ES-I3 (cell line): ENCODE data around the gene TTC7B.
"Not testable (repeated sequence)": the region's sequence is repeated elsewhere in the genome, so short reads cannot be mapped to it uniquely, and the experiment has no call there.

Source experiments
- H3K36me3 ChIP-seq: 2 replicates; pipeline ENCODE4 v1.6.1; 2013; ENCODE audit warnings: mild to moderate bottlenecking, low read length, control low read depth, moderate library complexity; ENCODE audit not compliant: insufficient read depth
- H3K4me1 ChIP-seq: 2 replicates; pipeline ENCODE4 v1.6.1; 2013; ENCODE audit warnings: mild to moderate bottlenecking, control low read depth, low read length; ENCODE audit not compliant: insufficient read depth
- H3K9ac ChIP-seq: 2 replicates; pipeline ENCODE4 v1.6.1; 2013; ENCODE audit warnings: low read depth, mild to moderate bottlenecking, low read length, moderate library complexity
- H3K9me3 ChIP-seq: 2 replicates; pipeline ENCODE4 v1.6.1; 2013; ENCODE audit warnings: mild to moderate bottlenecking, low read length, moderate library complexity; ENCODE audit not compliant: control insufficient read depth, insufficient read depth

The TTC7B gene

DNA sequence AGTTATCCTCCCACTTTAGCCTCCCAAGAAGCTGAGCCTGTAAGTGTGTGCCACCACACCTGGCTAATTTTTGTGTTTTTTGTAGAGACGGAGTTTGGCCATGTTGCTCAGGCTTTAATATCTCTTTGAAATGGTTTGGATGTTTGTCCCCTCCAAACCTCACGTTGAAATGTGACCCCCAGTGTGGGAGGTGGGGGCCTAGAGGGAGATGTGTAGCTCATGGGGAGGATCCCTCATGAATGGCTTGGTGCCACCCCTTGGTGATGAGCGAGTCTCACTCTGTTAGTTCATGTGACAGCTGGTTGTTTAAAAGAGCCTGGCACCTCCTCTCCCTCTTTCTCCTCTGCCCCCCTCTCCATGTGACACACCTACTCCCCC is 23.6 kb upstream of the TTC7B start:
- H3K9ac ChIP-seq = no peak overlapping the region
- H3K36me3 ChIP-seq = no peaks in the 10 kb centered on the region
- peaks cover 5% of the 10 kb centered on the region; the same call in 1 of the 2 replicates for H3K4me1 ChIP-seq
- H3K9me3 ChIP-seq = no peaks in the 10 kb centered on the region

DNA sequence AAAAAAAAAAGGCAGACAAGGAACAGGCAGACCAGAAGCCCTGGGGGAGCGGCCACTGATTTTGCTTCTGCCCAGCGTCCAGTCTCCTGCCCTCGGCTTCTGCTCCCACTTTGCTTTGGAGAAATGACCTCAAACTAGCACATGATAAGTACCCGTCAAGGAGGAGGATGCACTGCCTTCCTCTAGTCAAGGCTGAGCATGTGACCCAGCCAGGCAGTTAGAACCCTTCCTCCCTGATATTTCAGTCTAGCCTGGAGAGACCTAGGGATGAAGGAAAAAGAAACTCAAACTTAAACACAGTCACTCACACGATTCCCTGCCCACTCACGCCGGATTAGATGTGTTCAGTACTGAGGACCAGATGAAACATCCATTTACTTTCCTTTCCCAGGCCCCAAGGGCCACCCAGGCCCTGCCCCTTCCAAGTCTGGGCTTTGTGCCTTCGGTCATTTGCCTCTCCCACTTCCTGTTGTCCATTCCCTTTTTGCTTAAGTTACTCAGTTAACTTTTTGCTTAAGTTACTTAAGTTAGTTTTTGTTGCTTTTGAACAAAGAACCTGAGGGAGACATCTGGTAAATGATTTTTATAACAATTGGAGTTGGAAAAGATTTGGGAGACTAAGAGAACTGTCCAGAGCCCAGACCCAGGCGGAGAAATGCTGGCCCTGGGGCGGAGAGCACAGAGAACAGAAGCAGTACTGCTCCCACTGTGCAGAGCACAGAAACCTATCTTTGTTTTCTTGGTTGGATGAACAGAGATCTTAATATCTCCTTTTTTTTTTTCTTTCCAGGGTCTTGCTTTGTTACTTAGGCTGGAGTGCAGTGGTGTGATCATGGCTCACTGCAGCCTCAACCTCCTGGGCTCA is 23.0 kb upstream of the TTC7B start:
- no peaks in the 10 kb centered on the region for H3K9me3 ChIP-seq

DNA sequence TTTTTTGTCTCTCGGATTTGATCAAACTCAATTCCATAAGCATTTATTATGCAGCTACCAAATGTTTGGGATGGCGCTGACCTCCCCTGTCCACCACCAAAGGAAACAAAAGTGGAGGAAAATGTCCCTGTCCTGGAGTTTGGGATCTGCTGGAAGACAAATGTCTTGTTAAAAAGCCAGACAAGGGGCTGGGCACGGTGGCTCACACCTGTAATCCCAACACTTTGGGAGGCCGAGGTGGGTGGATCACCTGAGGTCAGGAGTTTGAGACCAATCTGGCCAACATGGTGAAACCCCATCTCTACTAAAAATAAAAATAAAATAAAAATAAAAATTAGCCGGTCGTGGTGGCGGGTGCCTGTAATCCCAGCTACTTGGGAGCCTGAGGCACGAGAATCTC is 22.3 kb upstream of the TTC7B start:
- H3K4me1 ChIP-seq, H3K9me3 ChIP-seq, H3K36me3 ChIP-seq, H3K9ac ChIP-seq: not testable (repeated sequence)

More for the DNA sequence above, 23.0 kb upstream of the TTC7B start:
- no peak overlapping the region for H3K9ac ChIP-seq
- peaks cover 5% of the 10 kb centered on the region; the same call in 1 of the 2 replicates for H3K4me1 ChIP-seq
- no peaks in the 10 kb centered on the region for H3K36me3 ChIP-seq

DNA sequence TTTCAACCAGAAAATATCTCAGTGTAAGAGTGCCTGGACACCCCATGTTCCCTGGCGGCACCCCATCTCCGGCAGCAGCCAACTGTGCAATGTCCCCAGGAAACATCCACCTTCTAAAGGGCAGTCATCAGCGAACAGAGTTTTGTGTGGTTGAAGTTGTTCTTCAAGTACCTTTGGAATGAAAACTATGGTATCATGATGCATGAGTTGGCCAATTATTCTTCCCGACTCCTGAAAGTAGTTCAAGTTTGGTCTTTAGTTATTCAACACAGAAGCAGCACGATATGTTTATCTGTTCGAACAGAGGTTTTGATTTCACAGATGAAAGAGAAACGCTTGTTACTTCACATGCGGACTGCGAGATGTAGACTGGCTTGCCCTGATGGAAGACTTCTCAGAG is 21.1 kb upstream of the TTC7B start:
- H3K9me3 ChIP-seq = no peaks in the 10 kb centered on the region
- H3K9ac ChIP-seq = no peak overlapping the region
- H3K36me3 ChIP-seq = no peaks in the 10 kb centered on the region
- H3K4me1 ChIP-seq = peaks cover 5% of the 10 kb centered on the region; the same call in 1 of the 2 replicates

DNA sequence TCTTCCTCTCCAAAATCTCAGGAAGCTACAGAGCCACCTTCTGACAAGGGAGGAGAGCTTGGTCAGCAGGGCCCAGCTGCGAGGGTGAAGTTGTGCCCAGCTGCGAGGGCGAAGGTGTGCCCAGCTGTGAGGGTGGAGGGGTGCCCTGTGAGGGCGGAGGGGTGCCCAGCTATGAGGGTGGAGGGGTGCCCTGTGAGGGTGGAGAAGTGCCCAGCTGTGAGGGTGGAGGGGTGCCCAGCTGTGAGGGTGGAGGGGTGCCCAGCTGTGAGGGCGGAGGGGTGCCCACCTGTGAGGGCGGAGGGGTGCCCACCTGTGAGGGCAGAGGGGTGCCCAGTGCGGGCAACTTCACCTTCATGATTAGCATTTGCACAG is 20.4 kb upstream of the TTC7B start:
- Histone ChIP-seq H3K36me3 (no peaks in the 10 kb centered on the region), H3K4me1 (peaks cover 5% of the 10 kb centered on the region; the same call in 1 of the 2 replicates), H3K9ac (no peak overlapping the region), H3K9me3 (no peaks in the 10 kb centered on the region)

DNA sequence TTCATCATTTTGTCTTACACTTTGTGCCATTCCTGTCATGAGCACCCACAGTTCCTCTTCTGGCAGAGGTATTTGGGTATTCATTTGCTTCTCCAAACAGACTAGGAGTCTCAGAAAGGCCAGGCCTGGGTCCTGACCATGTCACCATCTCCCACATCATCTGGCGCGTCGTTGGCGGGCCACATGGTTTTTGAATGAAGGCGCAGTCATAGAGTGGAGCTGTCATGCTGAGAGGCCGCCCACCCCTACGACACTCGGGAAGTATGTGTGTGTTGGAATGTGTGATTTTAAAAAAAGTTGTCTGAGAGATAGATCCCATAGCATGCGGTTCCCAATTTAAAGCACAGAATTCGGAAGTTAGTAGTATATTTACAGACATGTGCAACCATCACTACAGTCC is 15.6 kb upstream of the TTC7B start:
- 0 out of 2 replicates have a peak, but pooled peaks cover 5% of the 10 kb centered on the region for H3K4me1 ChIP-seq
- H3K9me3 ChIP-seq = no peaks in the 10 kb centered on the region
- H3K9ac ChIP-seq = no peak overlapping the region
- no peaks in the 10 kb centered on the region for H3K36me3 ChIP-seq

DNA sequence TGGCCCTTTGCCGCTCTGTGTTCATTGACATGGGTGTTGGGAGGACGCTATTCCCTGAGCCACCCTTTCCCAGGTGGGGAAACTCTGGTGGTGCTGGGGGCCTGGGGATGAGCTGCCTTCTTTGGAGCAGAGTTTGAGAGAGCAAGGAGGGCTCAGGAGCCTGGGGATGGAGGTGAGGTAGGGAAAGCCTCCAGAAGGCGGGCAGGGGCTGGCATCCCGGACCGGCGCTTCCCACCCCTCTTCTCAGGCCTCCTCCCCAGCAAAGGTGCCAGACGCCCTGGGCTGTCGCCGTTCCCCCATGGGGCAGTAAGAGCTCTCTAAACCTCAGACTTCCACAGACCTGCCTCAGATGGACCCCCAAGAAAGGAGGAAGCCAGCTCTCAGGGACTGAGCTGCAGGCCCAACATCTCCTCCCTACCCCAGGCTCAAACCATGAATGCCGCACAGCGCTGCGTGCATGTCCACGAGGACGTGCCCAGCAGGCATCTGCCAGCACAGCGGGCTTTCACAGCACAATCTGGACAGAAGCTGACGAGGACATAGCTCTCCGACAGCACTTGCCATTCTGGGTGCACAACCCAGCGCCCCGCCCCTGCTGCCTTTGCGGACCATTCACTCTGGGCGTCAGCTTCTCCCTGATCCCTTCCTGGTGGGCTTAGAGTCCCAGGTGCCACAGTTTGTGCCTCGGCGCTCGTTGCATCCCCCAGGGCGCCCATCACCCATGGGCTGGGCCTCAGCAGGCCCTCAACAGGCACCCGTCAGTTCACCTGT is 14.9 kb upstream of the TTC7B start:
- Histone ChIP-seq H3K9ac (no peak overlapping the region), H3K9me3 (no peaks in the 10 kb centered on the region), H3K4me1 (0 out of 2 replicates have a peak, but pooled peaks cover 5% of the 10 kb centered on the region), H3K36me3 (no peaks in the 10 kb centered on the region)

DNA sequence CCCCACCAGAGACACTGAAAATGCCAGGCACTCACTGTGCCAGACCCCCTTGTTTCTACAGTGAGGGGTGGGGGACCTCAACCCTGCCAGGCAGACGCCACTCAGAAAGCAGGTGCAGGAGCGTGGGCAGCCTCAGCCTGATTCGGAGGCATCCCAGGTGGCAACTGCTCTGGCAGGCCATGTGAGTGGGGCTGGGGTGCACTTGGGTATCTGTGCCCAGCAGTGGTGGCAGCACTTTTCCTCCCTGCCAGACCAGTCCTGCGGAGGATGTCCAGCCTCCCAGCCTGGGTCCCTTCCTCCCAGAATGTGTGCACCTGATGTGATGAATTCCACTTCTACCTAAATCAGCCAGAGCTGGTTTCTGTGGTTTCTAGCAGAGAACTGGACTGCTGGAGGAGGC is 13.4 kb upstream of the TTC7B start:
- Histone ChIP-seq H3K9me3 (no peaks in the 10 kb centered on the region), H3K4me1 (0 out of 2 replicates have a peak, but pooled peaks cover 5% of the 10 kb centered on the region), H3K36me3 (no peaks in the 10 kb centered on the region), H3K9ac (no peak overlapping the region)

DNA sequence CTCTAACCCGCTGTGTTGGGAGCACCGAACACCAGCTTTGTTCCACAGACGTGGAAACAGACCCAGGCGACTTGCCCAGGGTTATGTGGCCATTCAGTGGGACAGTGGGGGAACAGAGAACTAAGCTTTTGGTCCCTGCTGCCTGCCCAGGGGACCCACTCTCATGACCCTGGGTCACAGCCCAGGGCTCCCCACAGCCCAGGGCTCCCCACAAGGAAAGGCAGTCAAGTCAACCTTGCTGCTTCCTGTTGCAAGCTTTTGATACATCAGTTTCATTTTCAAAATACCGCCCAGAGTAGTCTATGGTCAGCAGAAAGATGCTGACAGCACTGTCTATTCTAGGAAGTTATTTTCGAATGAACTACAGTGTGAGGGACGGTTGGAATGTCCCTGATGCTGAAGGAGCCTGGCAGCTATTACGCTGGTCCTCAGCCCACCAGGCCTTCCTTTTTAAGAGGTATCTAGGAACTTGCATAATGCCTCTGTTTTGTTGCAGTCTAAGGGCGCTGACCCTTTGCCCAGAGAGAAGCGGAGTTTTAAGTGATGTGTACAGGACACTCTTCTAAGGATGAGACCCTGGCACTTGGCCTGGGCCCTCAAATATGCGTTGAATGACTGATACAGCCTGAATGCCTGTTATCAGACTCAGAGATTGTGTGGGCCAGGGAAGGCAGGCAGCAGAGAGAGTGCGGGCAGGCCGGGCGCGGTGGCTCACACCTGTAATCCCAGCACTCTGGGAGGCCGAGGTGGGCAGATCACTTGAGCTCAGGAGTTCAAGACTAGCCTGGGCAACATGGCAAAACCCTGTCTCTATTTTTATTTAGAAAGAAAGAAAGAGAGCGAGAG is 12.6 kb upstream of the TTC7B start:
- peak overlapping the region; percentile 39; the same call in 1 of the 2 replicates for H3K9ac ChIP-seq
- H3K9me3 ChIP-seq = peaks cover 4% of the 10 kb centered on the region; the same call in 1 of the 2 replicates
- H3K4me1 ChIP-seq = 0 out of 2 replicates have a peak, but pooled peaks cover 5% of the 10 kb centered on the region
- no peaks in the 10 kb centered on the region for H3K36me3 ChIP-seq

DNA sequence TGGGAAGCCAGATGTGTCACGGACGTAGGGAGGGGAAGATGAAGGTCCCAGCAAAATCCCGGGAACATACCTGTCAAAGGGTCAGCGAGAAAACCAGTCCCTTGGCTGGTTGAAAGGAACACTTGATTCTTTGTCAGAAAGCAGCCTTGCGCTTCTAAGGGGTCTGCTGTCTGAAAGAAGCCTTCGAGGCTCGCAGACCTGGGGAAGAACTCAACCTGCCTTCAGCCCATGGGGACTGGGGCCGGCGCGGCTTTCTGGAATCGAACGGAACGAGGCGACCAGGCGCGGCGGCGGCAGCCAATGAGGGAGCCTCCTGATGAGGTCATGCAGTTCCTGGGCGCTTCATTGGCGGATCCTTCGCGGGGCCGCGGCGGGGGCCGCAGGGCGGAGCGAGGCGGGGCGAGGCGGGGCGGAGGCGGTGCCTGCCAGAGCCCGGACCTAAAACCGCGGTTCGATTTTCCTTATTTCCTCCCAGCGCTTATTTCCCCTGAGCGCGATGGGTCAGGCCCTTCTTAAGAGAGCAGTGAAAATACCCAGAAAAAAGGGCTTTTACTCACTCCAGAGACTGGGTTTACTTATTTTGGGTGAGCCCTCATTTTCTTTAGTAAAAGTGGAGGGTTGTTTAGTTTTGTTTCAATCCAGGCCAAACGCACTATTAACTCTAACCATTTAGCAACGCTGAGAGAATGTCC is 11.8 kb upstream of the TTC7B start:
- H3K9ac ChIP-seq = peak overlapping the region; percentile 42; the same call in 1 of the 2 replicates
- H3K36me3 ChIP-seq = no peaks in the 10 kb centered on the region
- H3K9me3 ChIP-seq = peaks cover 4% of the 10 kb centered on the region; the same call in 1 of the 2 replicates
- 0 out of 2 replicates have a peak, but pooled peaks cover 5% of the 10 kb centered on the region for H3K4me1 ChIP-seq

DNA sequence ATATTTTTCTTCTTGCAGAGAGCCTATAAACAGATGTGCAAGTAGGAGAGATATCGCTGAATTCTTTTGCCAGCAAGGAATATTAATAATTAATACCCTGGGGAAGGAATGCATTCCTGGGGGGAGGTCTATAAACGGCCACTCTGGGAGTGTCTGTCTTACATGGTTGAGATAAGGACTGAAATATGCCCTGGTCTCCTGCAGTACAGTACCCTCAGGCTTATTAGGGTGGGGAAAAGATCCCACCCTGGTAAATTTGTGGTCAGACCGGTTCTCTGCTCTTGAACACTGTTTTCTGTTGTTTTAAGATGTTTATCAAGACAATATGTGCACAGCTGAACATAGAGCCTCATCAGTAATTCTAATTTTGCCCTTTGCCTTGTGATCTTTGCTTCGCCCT is 7.3 kb upstream of the TTC7B start:
- not testable (repeated sequence) for H3K36me3 ChIP-seq, H3K9ac ChIP-seq, H3K9me3 ChIP-seq, H3K4me1 ChIP-seq

DNA sequence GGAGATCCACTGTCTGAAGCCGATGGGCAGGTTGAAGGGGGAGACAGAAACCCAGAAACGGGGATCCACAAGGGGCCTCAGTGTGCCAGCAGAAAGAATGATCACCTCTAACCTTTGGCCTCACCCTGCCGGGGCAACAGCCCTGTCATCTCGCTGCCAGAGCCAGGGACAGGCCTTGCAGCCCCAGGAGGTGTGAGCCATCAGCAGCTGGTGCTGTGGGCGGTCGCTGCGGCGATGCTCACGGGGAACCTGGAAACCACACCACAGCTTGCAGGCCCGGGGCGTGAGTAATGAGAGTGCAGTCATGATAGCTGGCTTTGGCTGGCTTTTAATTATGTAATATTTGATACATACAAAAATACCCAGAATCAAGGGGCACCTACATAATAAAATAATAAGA is 4.7 kb upstream of the TTC7B start:
- peaks cover 9% of the 10 kb centered on the region; the same call in 1 of the 2 replicates for H3K9me3 ChIP-seq
- no peaks in the 10 kb centered on the region for H3K36me3 ChIP-seq
- H3K9ac ChIP-seq = no peak overlapping the region
- H3K4me1 ChIP-seq = no peaks in the 10 kb centered on the region; the same call in 1 of the 2 replicates

DNA sequence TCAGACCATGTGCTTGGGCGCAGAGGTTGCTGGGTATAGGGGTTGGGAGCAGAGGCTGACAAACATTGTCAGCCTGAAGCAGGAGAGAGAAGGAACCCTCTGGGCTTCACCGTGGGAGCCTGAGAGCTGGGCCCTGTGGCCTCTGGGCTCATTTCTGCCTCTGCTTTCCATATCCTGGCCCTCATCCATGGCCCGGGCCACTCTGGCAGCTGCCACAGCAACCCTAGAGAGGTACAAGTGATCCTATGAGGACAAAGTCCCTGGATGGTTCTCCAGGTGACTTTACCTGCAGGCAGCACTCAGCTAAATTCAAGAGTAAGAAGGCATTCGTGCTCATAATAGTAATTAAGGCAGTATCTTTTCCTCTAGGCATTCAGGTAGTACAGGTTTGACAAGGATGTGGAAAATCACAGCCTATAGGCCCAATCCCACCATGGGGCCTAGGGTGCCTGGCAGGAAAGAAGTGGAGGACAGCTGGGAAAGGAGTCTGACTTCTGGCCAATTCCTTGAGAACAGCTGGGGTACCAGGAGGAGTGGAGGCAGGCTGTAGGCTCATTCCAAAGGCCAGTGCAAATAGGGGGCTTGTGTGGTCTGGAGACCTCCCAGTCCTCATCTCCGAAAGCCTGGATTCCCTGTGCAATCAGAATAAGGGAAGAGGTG is 3.6 kb upstream of the TTC7B start:
- Histone ChIP-seq H3K9me3 (peaks cover 9% of the 10 kb centered on the region; the same call in 1 of the 2 replicates), H3K4me1 (no peaks in the 10 kb centered on the region; the same call in 1 of the 2 replicates), H3K9ac (no peak overlapping the region), H3K36me3 (no peaks in the 10 kb centered on the region)
